Activated naive CD4-positive, alpha-beta T cell treated with anti-CD3 and anti-CD28 coated beads, Interleukin-2, amount 50 U/mL, for 24 hours (primary cell): Measurements from ENCODE around the gene GJB4.
"Not testable (repeated sequence)": the region's sequence is repeated elsewhere in the genome, so short reads cannot be mapped to it uniquely, and the experiment has no call there.

ENCODE experiments used
- H3K27ac Mint-ChIP-seq: one replicate; pipeline ENCODE4 v1.8.0; 2021; ENCODE audit warnings: mild to moderate bottlenecking, mixed read lengths
- H3K27me3 Mint-ChIP-seq: one replicate; pipeline ENCODE4 v1.8.0; 2021; ENCODE audit warnings: mixed read lengths
- H3K36me3 Mint-ChIP-seq: one replicate; pipeline ENCODE4 v1.8.0; 2021; ENCODE audit warnings: mixed read lengths
- H3K4me1 Mint-ChIP-seq: one replicate; pipeline ENCODE4 v1.8.0; 2021; ENCODE audit warnings: mixed read lengths
- H3K4me3 Mint-ChIP-seq: one replicate; pipeline ENCODE4 v1.8.0; 2021; ENCODE audit warnings: mild to moderate bottlenecking, mixed read lengths
- H3K9me3 Mint-ChIP-seq: one replicate; pipeline ENCODE4 v1.8.0; 2021; ENCODE audit warnings: mixed read lengths

The GJB4 gene

DNA sequence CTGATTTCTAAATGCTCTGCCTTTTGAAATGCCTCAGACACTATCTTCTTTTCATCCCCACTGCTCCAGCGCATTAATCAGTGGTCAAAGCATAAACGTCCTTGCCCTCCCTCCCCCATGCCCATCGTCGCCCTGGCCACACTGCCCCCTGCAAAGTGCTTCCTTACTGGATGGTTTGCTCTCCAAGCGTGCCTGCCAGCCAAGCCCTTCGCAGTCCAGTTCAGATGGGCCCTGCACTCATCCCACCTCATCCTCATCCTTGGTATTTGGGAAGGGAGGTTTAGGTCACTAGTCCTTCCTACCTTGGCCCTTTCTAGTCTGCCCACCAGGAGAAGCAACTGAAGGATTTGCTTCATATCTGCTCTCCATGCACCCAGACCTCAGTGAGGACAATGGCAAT, 36.4 kb downstream of the GJB4 start:
- H3K4me1 Mint-ChIP-seq = peaks cover 9% of the 10 kb centered on the region
- H3K9me3 Mint-ChIP-seq = no peaks in the 10 kb centered on the region
- no peaks in the 10 kb centered on the region for H3K36me3 Mint-ChIP-seq
- H3K27ac Mint-ChIP-seq = no peak overlapping the region
- H3K4me3 Mint-ChIP-seq = no peak overlapping the region
- peaks cover 4% of the 10 kb centered on the region for H3K27me3 Mint-ChIP-seq

DNA sequence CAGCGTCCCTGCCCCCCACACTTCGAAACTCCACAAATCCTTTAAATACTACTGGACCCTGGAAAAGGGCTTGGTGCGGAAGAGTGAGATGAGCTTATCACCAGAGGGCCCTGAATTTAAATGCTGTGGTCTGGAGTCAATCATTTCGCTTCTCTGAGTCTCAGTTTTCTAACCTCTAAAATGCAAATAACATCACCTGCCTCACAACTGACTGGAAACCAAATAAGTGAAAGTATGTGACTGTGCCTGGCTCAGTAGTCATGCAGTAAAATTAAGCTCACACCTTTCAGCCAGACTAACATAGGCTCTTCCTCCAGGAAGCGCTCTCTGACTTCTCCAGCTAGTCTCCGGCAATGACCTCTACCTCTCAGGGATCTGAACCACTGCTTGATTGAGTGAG, 37.5 kb downstream of the GJB4 start:
- H3K9me3 Mint-ChIP-seq = no peaks in the 10 kb centered on the region
- H3K4me3 Mint-ChIP-seq = no peak overlapping the region
- no peaks in the 10 kb centered on the region for H3K27me3 Mint-ChIP-seq
- peaks cover 9% of the 10 kb centered on the region for H3K4me1 Mint-ChIP-seq
- H3K36me3 Mint-ChIP-seq = no peaks in the 10 kb centered on the region
- no peak overlapping the region for H3K27ac Mint-ChIP-seq

DNA sequence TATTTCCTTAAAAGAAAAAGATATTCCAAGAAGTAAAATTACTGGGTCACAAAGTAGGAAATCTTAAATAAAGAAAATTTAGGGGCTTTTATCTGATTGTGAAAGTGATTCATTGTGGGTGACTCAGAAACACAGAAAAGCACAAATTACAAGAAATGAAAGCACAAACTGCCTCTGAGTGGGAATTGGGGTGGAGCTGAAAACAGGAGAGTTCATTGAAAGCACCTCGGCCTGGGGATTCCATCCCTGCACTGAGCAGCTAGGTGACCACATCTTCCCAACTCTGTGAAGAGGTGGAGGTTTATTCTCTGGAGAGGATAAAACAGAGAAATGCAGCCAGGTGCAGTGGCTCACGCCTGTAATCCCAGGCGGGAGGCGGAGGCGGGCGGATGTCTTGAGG, 40.7 kb downstream of the GJB4 start:
- Mint-ChIP-seq H3K27ac (peak overlapping the region; percentile 77), H3K36me3 (peaks cover 6% of the 10 kb centered on the region), H3K9me3 (no peaks in the 10 kb centered on the region), H3K27me3 (no peaks in the 10 kb centered on the region), H3K4me1 (peaks cover 5% of the 10 kb centered on the region), H3K4me3 (no peak overlapping the region)

DNA sequence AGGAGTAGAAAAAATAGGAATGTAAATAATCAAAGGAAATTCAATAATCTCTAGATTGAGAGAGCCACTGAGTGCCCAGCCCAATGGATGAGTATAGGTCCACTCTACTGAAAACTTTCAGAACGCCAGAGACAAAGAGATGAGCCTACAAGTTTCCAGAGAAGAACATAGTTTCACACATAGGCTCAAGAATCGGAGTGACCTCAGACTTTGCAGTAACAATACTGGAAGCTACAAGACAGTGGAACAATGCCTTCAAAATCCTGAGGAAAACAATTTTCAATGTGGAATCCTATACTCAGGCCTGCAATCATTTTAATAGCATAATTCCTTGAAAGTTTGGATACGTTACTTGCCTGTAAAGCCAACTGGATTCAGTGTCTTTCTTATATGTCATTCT, 44.2 kb downstream of the GJB4 start:
- peaks cover 5% of the 10 kb centered on the region for H3K4me1 Mint-ChIP-seq

DNA sequence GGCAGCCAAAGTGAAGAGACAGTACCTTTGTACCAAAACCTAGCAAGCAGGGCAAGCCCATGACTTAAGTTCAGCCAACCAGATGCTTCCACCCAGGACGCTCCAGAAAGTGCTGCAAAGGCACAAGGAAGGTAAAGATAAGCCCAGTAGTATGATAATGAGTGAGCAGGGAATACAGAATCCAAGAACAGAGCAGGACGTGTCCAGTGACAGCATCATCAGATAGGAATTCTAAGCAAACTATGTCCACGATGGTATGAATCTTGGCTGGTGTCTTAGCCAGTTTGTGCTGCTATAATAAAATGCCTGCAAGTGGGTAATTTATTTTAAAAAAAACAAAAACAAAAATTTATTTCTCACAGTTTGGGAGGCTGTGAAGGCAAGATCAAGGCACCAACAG, 46.9 kb downstream of the GJB4 start:
- Mint-ChIP-seq H3K4me1 (no peaks in the 10 kb centered on the region), H3K27ac (no peak overlapping the region), H3K4me3 (no peak overlapping the region), H3K36me3 (peaks cover 17% of the 10 kb centered on the region), H3K27me3 (no peaks in the 10 kb centered on the region), H3K9me3 (peaks cover 6% of the 10 kb centered on the region)

More for the DNA sequence above, 44.2 kb downstream of the GJB4 start:
- no peak overlapping the region for H3K4me3 Mint-ChIP-seq
- no peaks in the 10 kb centered on the region for H3K27me3 Mint-ChIP-seq
- no peak overlapping the region for H3K27ac Mint-ChIP-seq
- no peaks in the 10 kb centered on the region for H3K9me3 Mint-ChIP-seq
- peaks cover 9% of the 10 kb centered on the region for H3K36me3 Mint-ChIP-seq

DNA sequence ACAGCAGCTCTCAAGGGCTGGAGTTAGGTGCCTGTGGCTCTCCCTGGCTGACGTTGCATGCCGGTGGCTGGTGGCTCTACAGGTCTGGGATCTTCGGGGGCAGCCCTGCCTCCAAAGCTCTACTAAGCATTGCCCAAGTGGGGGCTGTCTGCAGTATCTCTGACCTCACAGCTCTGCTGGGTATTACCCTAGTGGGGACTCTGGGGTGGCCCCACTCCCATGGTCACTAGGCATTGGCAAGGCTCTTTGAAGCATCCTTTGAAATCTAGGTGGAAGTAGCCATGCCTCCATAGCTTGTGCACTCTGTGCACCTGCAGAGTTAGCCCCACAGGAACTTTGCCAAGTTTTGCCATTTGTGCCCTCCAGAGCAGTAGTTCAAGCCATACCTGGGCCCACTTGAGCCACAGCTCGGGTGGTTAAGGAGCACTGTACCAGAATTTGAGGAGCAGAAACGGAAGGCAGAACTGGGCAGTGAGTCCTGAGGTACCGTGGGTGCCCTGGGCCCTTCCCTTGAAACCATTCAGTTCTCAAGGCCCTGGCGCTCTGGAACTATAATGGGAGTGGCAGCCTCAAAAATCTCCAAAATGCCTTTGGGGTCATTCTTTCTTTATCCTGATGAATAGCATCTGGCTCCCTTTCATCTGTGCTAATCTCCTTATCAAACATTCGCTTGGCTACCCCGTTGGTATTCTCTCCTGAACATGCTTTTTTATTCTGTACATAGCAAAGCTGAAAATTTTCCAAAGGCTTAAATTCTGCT, 48.7 kb downstream of the GJB4 start:
- H3K27me3 Mint-ChIP-seq = no peaks in the 10 kb centered on the region
- peaks cover 6% of the 10 kb centered on the region for H3K9me3 Mint-ChIP-seq
- peaks cover 18% of the 10 kb centered on the region for H3K36me3 Mint-ChIP-seq
- H3K4me1 Mint-ChIP-seq = no peaks in the 10 kb centered on the region
- H3K27ac Mint-ChIP-seq = no peak overlapping the region
- H3K4me3 Mint-ChIP-seq = no peak overlapping the region

DNA sequence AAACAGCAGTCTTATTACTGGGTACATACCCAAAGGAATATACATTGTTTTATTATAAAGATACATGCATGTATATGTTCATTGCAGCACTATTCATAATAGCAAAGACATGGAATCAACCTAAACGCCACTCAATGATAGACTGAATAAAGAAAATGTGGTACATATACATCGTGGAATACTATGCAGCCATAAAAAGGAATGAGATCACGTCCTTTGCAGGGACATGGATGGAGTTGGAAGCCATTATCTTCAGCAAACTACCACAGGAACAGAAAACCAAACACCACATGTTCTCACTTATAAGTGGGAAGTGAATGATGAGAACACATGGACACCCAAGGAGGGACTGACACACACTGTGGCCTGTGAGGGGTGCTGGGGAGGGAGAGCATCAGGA, 51.2 kb downstream of the GJB4 start:
- H3K27me3 Mint-ChIP-seq, H3K9me3 Mint-ChIP-seq, H3K27ac Mint-ChIP-seq, H3K4me1 Mint-ChIP-seq, H3K4me3 Mint-ChIP-seq: not testable (repeated sequence)
- peaks cover 14% of the 10 kb centered on the region for H3K36me3 Mint-ChIP-seq
